Body of pancreas (tissue), 4 donors: ENCODE measurements around the gene EHMT1.

Source experiments
- CTCF ChIP-seq, 7 experiments: fragments of 450-650 bp in 4 of 7; fragments of 200-600 bp in 3 of 7; sonication (generic) in 3 of 7; IDR thresholded peaks; one replicate each; pipeline ENCODE4 v1.5.1; 2016 to 2019; ENCODE audit warnings: antibody characterized with exemption in 7 of 7
- POLR2A ChIP-seq, 3 donors: fragments of 450-650 bp; IDR thresholded peaks; one replicate each; pipeline ENCODE4 v1.6.1; 2016; ENCODE audit warnings: antibody characterized with exemption in 3 of 3, mild to moderate bottlenecking in 2 of 3

GRCh38 chr9:137660144-137660543, 41.3 kb downstream of the EHMT1 start:
- no peak for TF ChIP-seq CTCF (IDR thresholded peaks at IDR 0.05)
- TF ChIP-seq POLR2A (IDR thresholded peaks at IDR 0.05) = no peak
